Ovary (tissue), 3 donors: Measurements from ENCODE around the gene OR4C45.
"Not testable (repeated sequence)": the region's sequence is repeated elsewhere in the genome, so short reads cannot be mapped to it uniquely, and the experiment has no call there.

ENCODE experiments used
- EP300 ChIP-seq: sonication (generic); formaldehyde crosslinking; IDR thresholded peaks from one replicate; pipeline ENCODE4 v1.6.1; 2017; ENCODE audit warnings: antibody characterized with exemption
- POLR2A ChIP-seq: fragments of 450-650 bp; IDR thresholded peaks from one replicate; pipeline ENCODE4 v1.6.1; 2017; ENCODE audit warnings: antibody characterized with exemption, mild to moderate bottlenecking, moderate library complexity
- TF ChIP-seq, protein P1 (sequence below), 3 donors: fragments of 450-650 bp in 2 of 3; fragments of 200-600 bp in 1 of 3; IDR thresholded peaks; one replicate each; pipeline versions ENCODE4 v1.5.1 to v1.8.0; 2016 to 2022; ENCODE audit warnings: antibody characterized with exemption in 3 of 3, mild to moderate bottlenecking in 1 of 3
- donor health status: DM: no; HTN: no; CAD: no.

DNA sequence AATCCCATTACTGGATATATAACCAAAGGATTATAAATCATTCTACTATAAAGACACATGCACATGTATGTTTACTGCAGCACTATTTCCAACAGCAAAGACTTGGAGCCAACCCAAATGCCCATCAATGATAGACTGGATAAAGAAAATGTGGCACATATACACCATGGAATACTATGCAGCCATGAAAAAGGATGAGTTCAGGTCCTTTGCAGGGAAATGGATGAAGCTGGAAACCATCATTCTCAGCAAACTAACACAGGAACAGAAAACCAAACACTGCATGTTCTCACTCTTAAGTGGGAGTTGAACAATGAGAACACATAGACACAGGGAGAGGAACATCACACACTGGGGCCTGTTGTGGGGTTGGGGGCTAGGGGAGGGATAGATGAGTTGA, 3.6 kb downstream of the OR4C45 start:
- TF ChIP-seq, protein P1, sequence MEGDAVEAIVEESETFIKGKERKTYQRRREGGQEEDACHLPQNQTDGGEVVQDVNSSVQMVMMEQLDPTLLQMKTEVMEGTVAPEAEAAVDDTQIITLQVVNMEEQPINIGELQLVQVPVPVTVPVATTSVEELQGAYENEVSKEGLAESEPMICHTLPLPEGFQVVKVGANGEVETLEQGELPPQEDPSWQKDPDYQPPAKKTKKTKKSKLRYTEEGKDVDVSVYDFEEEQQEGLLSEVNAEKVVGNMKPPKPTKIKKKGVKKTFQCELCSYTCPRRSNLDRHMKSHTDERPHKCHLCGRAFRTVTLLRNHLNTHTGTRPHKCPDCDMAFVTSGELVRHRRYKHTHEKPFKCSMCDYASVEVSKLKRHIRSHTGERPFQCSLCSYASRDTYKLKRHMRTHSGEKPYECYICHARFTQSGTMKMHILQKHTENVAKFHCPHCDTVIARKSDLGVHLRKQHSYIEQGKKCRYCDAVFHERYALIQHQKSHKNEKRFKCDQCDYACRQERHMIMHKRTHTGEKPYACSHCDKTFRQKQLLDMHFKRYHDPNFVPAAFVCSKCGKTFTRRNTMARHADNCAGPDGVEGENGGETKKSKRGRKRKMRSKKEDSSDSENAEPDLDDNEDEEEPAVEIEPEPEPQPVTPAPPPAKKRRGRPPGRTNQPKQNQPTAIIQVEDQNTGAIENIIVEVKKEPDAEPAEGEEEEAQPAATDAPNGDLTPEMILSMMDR (IDR thresholded peaks at IDR 0.05) = not testable (repeated sequence)
- not testable (repeated sequence) for TF ChIP-seq EP300, POLR2A
